Activated CD4-positive, alpha-beta T cell treated with anti-CD3 and anti-CD28 coated beads for 4 hours (primary cell): Measurements from ENCODE around the gene SIRPA.
"Not testable (repeated sequence)": the region's sequence is repeated elsewhere in the genome, so short reads cannot be mapped to it uniquely, and the experiment has no call there.

Experiments used
- DNase-seq, 2 donors: peaks; one replicate each; pipeline ENCODE4 v3.0.0-alpha.2; 2020

SIRPA gene

GRCh38 chr20:1908191-1908590 lies 13.0 kb downstream of the SIRPA start:
- no peak for DNase-seq

- DNase-seq = no peak
Observed at GRCh38 chr20:1909097-1909496, 13.9 kb downstream of the SIRPA start.

- no peak for DNase-seq
Observed at GRCh38 chr20:1911536-1911935, 16.3 kb downstream of the SIRPA start.

GRCh38 chr20:1912053-1912452 lies 16.8 kb downstream of the SIRPA start:
- DNase-seq = no peak

GRCh38 chr20:1912646-1913045 lies 17.4 kb downstream of the SIRPA start:
- no peak for DNase-seq

- not testable (repeated sequence) for DNase-seq
Observed at GRCh38 chr20:1915233-1915632, 20.0 kb downstream of the SIRPA start.

- no peak for DNase-seq
Observed at GRCh38 chr20:1915725-1916124, 20.5 kb downstream of the SIRPA start.

- DNase-seq = no peak
Observed at GRCh38 chr20:1917786-1918185, 22.6 kb downstream of the SIRPA start.

GRCh38 chr20:1918491-1919165 lies 23.4 kb downstream of the SIRPA start:
- DNase-seq = no peak

- DNase-seq = no peak
Observed at GRCh38 chr20:1920252-1920651, 25.0 kb downstream of the SIRPA start.

- DNase-seq = no peak
Observed at GRCh38 chr20:1920826-1921225, 25.6 kb downstream of the SIRPA start.

- DNase-seq = not testable (repeated sequence)
Observed at GRCh38 chr20:1921985-1922384, 26.8 kb downstream of the SIRPA start.

GRCh38 chr20:1922786-1923185 lies 27.6 kb downstream of the SIRPA start:
- no peak for DNase-seq

- DNase-seq = no peak
Observed at GRCh38 chr20:1924910-1925861, 30.0 kb downstream of the SIRPA start.

GRCh38 chr20:1926237-1926636 lies 31.0 kb downstream of the SIRPA start:
- DNase-seq = no peak

- no peak for DNase-seq
Observed at GRCh38 chr20:1927217-1927616, 32.0 kb downstream of the SIRPA start.

- DNase-seq = no peak
Observed at GRCh38 chr20:1928154-1928553, 32.9 kb downstream of the SIRPA start.

- DNase-seq = no peak
Observed at GRCh38 chr20:1928782-1929181, 33.6 kb downstream of the SIRPA start.

GRCh38 chr20:1929460-1929859 lies 34.3 kb downstream of the SIRPA start:
- DNase-seq = no peak

GRCh38 chr20:1930165-1930564 lies 35.0 kb downstream of the SIRPA start:
- DNase-seq = no peak

GRCh38 chr20:1931830-1932229 lies 36.6 kb downstream of the SIRPA start:
- no peak for DNase-seq

GRCh38 chr20:1932971-1933370 lies 37.8 kb downstream of the SIRPA start:
- no peak for DNase-seq

GRCh38 chr20:1933465-1933870 lies 38.3 kb downstream of the SIRPA start:
- DNase-seq = no peak

GRCh38 chr20:1934156-1934555 lies 38.9 kb downstream of the SIRPA start:
- no peak for DNase-seq
